Fibroblast of skin of back (primary cell): Measurements from ENCODE around the gene BID.
A peak's percentile ranks its signal among the peaks of the same experiment; 100 is the strongest.
"Not testable (repeated sequence)": the region's sequence is repeated elsewhere in the genome, so short reads cannot be mapped to it uniquely, and the experiment has no call there.

Experiments used
- DNase-seq: peaks from one replicate; pipeline ENCODE4 v3.0.0-alpha.2; 2013

The BID gene

GRCh38 chr22:17767233-17768065 lies 6.8 kb downstream of the BID start:
- no peak for DNase-seq

- DNase-seq, result not testable (repeated sequence)
These were observed 9.4 kb downstream of the BID start for GRCh38 chr22:17764852-17765251.

GRCh38 chr22:17764036-17764435 lies 10.2 kb downstream of the BID start:
- no peak for DNase-seq

GRCh38 chr22:17763442-17763841 lies 10.8 kb downstream of the BID start:
- DNase-seq, result not testable (repeated sequence)

GRCh38 chr22:17761138-17761488 lies 13.2 kb downstream of the BID start:
- no peak for DNase-seq

- no peak for DNase-seq
These were observed 19.9 kb downstream of the BID start for GRCh38 chr22:17754233-17754925.

- no peak for DNase-seq
These were observed 20.8 kb downstream of the BID start for GRCh38 chr22:17753401-17753989.

- DNase-seq, result no peak
These were observed 22.7 kb downstream of the BID start for GRCh38 chr22:17751596-17751995.

GRCh38 chr22:17749605-17750395 lies 24.5 kb downstream of the BID start:
- no peak for DNase-seq

GRCh38 chr22:17748555-17749353 lies 25.5 kb downstream of the BID start:
- DNase-seq, result no peak

- DNase-seq, result no peak
These were observed 27.4 kb downstream of the BID start for GRCh38 chr22:17746916-17747315.

- DNase-seq, result no peak
These were observed 29.8 kb downstream of the BID start for GRCh38 chr22:17744430-17744829.

- no peak for DNase-seq
These were observed 30.4 kb downstream of the BID start for GRCh38 chr22:17743661-17744411.

- DNase-seq, result peak; percentile 61
These were observed 31.8 kb downstream of the BID start for GRCh38 chr22:17742527-17742902.

GRCh38 chr22:17741866-17742526 lies 32.3 kb downstream of the BID start:
- no peak for DNase-seq

GRCh38 chr22:17739196-17739975 lies 34.9 kb downstream of the BID start:
- DNase-seq, result no peak

- DNase-seq, result no peak
These were observed 35.7 kb downstream of the BID start for GRCh38 chr22:17738386-17739128.

- peak; percentile 77 for DNase-seq
These were observed 40.1 kb downstream of the BID start for GRCh38 chr22:17734187-17734586.

GRCh38 chr22:17733466-17733865 lies 40.8 kb downstream of the BID start:
- DNase-seq, result peak; percentile 75
